ENCODE data around the gene PHAX. TPM values are rescaled to one million over a fixed set of nuclear protein-coding genes. Genes with fewer than 3 reads are reported as not detected.

The PHAX gene
- total RNA-seq, 1 donor from 2014 or later: 23.2 TPM

GRCh38 chr5:126650463-126650862 lies 49.7 kb downstream of the PHAX start:
- H3K4me3 ChIP-seq: no peak overlapping the region
- H3K36me3 ChIP-seq: no peaks in the 10 kb centered on the region
- peaks cover under 1% of the 10 kb centered on the region for H3K9me3 ChIP-seq
- H3K27ac ChIP-seq: no peak overlapping the region
- TF ChIP-seq CTCF (IDR thresholded peaks at IDR 0.05): no peak
- no peak for ATAC-seq
- intact Hi-C loops (cut with DNase I): no loop called here
- no peaks in the 10 kb centered on the region for H3K27me3 ChIP-seq
- H3K4me1 ChIP-seq: no peaks in the 10 kb centered on the region
- DNase-seq: no peak

- no peaks in the 10 kb centered on the region for H3K27me3 ChIP-seq
- no peaks in the 10 kb centered on the region for H3K4me1 ChIP-seq
- DNase-seq: no peak
- H3K36me3 ChIP-seq: no peaks in the 10 kb centered on the region
- no peak for TF ChIP-seq CTCF (IDR thresholded peaks at IDR 0.05)
- no peak for ATAC-seq
- H3K27ac ChIP-seq: no peak overlapping the region
- intact Hi-C loops (cut with DNase I): no loop called here
- no peaks in the 10 kb centered on the region for H3K9me3 ChIP-seq
- H3K4me3 ChIP-seq: no peak overlapping the region
Measured at GRCh38 chr5:126651013-126651577, 50.3 kb downstream of the PHAX start.

- Histone ChIP-seq H3K9me3 (no peaks in the 10 kb centered on the region), H3K27me3 (no peaks in the 10 kb centered on the region), H3K4me1 (no peaks in the 10 kb centered on the region), H3K4me3 (no peak overlapping the region), H3K27ac (no peak overlapping the region), H3K36me3 (no peaks in the 10 kb centered on the region)
- ATAC-seq (peak; percentile 26), DNase-seq (no peak)
- intact Hi-C loops (cut with DNase I): no loop called here
- TF ChIP-seq CTCF (IDR thresholded peaks at IDR 0.05): peak; percentile 89
Measured at GRCh38 chr5:126656401-126657007, 55.8 kb downstream of the PHAX start.

GRCh38 chr5:126658561-126658960 lies 57.8 kb downstream of the PHAX start:
- Histone ChIP-seq H3K27me3 (no peaks in the 10 kb centered on the region), H3K9me3 (no peaks in the 10 kb centered on the region), H3K27ac (no peak overlapping the region), H3K36me3 (no peaks in the 10 kb centered on the region), H3K4me1 (no peaks in the 10 kb centered on the region), H3K4me3 (no peak overlapping the region)
- intact Hi-C loops (cut with DNase I): no loop called here
- TF ChIP-seq CTCF (IDR thresholded peaks at IDR 0.05): no peak
- DNase-seq: no peak
- ATAC-seq: no peak

- DNase-seq (no peak), ATAC-seq (no peak)
- no peak overlapping the region for H3K27ac ChIP-seq
- no peaks in the 10 kb centered on the region for H3K9me3 ChIP-seq
- H3K4me3 ChIP-seq: no peak overlapping the region
- H3K27me3 ChIP-seq: no peaks in the 10 kb centered on the region
- H3K36me3 ChIP-seq: no peaks in the 10 kb centered on the region
- H3K4me1 ChIP-seq: no peaks in the 10 kb centered on the region
- TF ChIP-seq CTCF (IDR thresholded peaks at IDR 0.05): no peak
- intact Hi-C loops (cut with DNase I): no loop called here
Measured at GRCh38 chr5:126659805-126660482, 59.2 kb downstream of the PHAX start.

Data from upper lobe of right lung (tissue), 1 donor.